MM.1S (cell line): Measurements from ENCODE around the gene DDX60.
A peak's percentile ranks its signal among the peaks of the same experiment; 100 is the strongest.

Experiments used
- DNase-seq: peaks from one replicate; pipeline ENCODE4 v3.0.0-alpha.2; 2015
- H2AFZ ChIP-seq: fragments of 300-600 bp; sonication (generic); 2 replicates; pipeline ENCODE4 v1.6.0; 2016; ENCODE audit warnings: antibody characterized with exemption, low read length
- H3F3A ChIP-seq: fragments of 300-600 bp; sonication (generic); 2 replicates; pipeline ENCODE4 v1.6.1; 2016; ENCODE audit warnings: mild to moderate bottlenecking, antibody characterized with exemption, low read length, moderate library complexity, mixed read lengths; ENCODE audit not compliant: insufficient read depth
- H3K27ac ChIP-seq: fragments of 300-600 bp; sonication (generic); 2 replicates; pipeline ENCODE4 v1.5.1; 2016; ENCODE audit warnings: mild to moderate bottlenecking, low read length
- H3K27me3 ChIP-seq: fragments of 300-600 bp; sonication (generic); replicated peaks from 2 replicates; pipeline ENCODE4 v1.6.0; 2016; ENCODE audit warnings: low read length; ENCODE audit not compliant: insufficient read depth
- H3K36me3 ChIP-seq: fragments of 300-600 bp; sonication (generic); replicated peaks from 2 replicates; pipeline ENCODE4 v1.6.1; 2016; ENCODE audit warnings: mild to moderate bottlenecking, low read length, mixed read lengths; ENCODE audit not compliant: insufficient read depth
- H3K4me1 ChIP-seq: fragments of 300-600 bp; sonication (generic); 2 replicates; pipeline ENCODE4 v1.6.1; 2016; ENCODE audit warnings: low read length, mixed read lengths
- H3K4me2 ChIP-seq: fragments of 300-600 bp; sonication (generic); 2 replicates; pipeline ENCODE4 v1.6.0; 2016; ENCODE audit warnings: low read depth, low read length
- H3K4me3 ChIP-seq: fragments of 300-600 bp; sonication (generic); 2 replicates; pipeline ENCODE4 v1.5.1; 2016; ENCODE audit warnings: low read length, mixed read lengths
- H3K79me2 ChIP-seq: fragments of 300-600 bp; sonication (generic); 2 replicates; pipeline ENCODE4 v1.6.1; 2016; ENCODE audit warnings: mixed run types, low read length, mixed read lengths
- H3K9ac ChIP-seq: fragments of 300-600 bp; sonication (generic); 2 replicates; pipeline ENCODE4 v1.6.1; 2016; ENCODE audit warnings: low read length, mixed read lengths
- H3K9me2 ChIP-seq: fragments of 300-600 bp; sonication (generic); replicated peaks from 2 replicates; pipeline ENCODE4 v1.6.1; 2016; ENCODE audit warnings: mild to moderate bottlenecking, low read length, mixed read lengths; ENCODE audit not compliant: insufficient read depth
- H3K9me3 ChIP-seq: fragments of 300-600 bp; sonication (generic); replicated peaks from 2 replicates; pipeline ENCODE4 v1.6.1; 2016; ENCODE audit warnings: mild to moderate bottlenecking, low read length, mixed read lengths; ENCODE audit not compliant: insufficient read depth
- H4K20me1 ChIP-seq: fragments of 300-600 bp; sonication (generic); 2 replicates; pipeline ENCODE4 v1.6.1; 2016; ENCODE audit warnings: mild to moderate bottlenecking, low read length, moderate library complexity, mixed read lengths; ENCODE audit not compliant: insufficient read depth
- CTCF ChIP-seq: fragments of 300-600 bp; sonication (generic); IDR thresholded peaks from 2 replicates; pipeline ENCODE4 v1.5.1; 2016; ENCODE audit warnings: antibody characterized with exemption, low read length, mixed read lengths
- EZH2 ChIP-seq: fragments of 300-600 bp; sonication (generic); optimal IDR thresholded peaks from 2 replicates; pipeline ENCODE3; 2017; ENCODE audit warnings: low read depth, mild to moderate bottlenecking, antibody characterized with exemption, low read length, mixed read lengths
- EZH2phosphoT487 ChIP-seq: fragments of 300-600 bp; sonication (generic); IDR thresholded peaks from 2 replicates; pipeline ENCODE4 v1.6.1; 2018; ENCODE audit warnings: antibody characterized with exemption, low read length

The DDX60 gene

GRCh38 chr4:168319486-168320019 is 1.0 kb upstream of the DDX60 start:
- H3K36me3 ChIP-seq: no peaks in the 10 kb centered on the region
- DNase-seq: no peak
- H3F3A ChIP-seq: peaks cover 17% of the 10 kb centered on the region
- H2AFZ ChIP-seq: no peak overlapping the region
- H3K4me3 ChIP-seq: no peak overlapping the region
- H3K27me3 ChIP-seq: peaks cover 28% of the 10 kb centered on the region
- peaks cover 11% of the 10 kb centered on the region for H3K4me1 ChIP-seq
- no peak overlapping the region for H3K9ac ChIP-seq
- H3K27ac ChIP-seq: no peak overlapping the region
- TF ChIP-seq CTCF (no peak), EZH2phosphoT487 (no peak), EZH2 (no peak)
- H3K4me2 ChIP-seq: peak overlapping the region; percentile 89
- no peaks in the 10 kb centered on the region for H3K9me2 ChIP-seq
- no peaks in the 10 kb centered on the region for H3K9me3 ChIP-seq
- no peaks in the 10 kb centered on the region for H3K79me2 ChIP-seq
- no peaks in the 10 kb centered on the region; the same call in 1 of the 2 replicates for H4K20me1 ChIP-seq

- peak overlapping the region; percentile 72 for H3K4me3 ChIP-seq
- H3K79me2 ChIP-seq: no peaks in the 10 kb centered on the region
- H4K20me1 ChIP-seq: no peaks in the 10 kb centered on the region; the same call in 1 of the 2 replicates
- H3K9ac ChIP-seq: no peak overlapping the region
- H3K4me2 ChIP-seq: peak overlapping the region; percentile 89
- H3F3A ChIP-seq: peaks cover 17% of the 10 kb centered on the region
- no peaks in the 10 kb centered on the region for H3K9me2 ChIP-seq
- H3K27me3 ChIP-seq: peaks cover 27% of the 10 kb centered on the region
- H3K4me1 ChIP-seq: peaks cover 11% of the 10 kb centered on the region
- H2AFZ ChIP-seq: no peak overlapping the region
- no peak for TF ChIP-seq CTCF
- TF ChIP-seq EZH2phosphoT487: no peak
- no peak for TF ChIP-seq EZH2
- no peak overlapping the region for H3K27ac ChIP-seq
- no peak for DNase-seq
- H3K9me3 ChIP-seq: no peaks in the 10 kb centered on the region
- H3K36me3 ChIP-seq: no peaks in the 10 kb centered on the region
These were observed 931 bp downstream of the DDX60 start for GRCh38 chr4:168317621-168318020.

- no peak for DNase-seq
- H3K27me3 ChIP-seq: no peaks in the 10 kb centered on the region
- H3K9ac ChIP-seq: no peak overlapping the region
- no peaks in the 10 kb centered on the region for H3K4me1 ChIP-seq
- H3K27ac ChIP-seq: no peak overlapping the region
- TF ChIP-seq EZH2phosphoT487 (no peak), CTCF (no peak), EZH2 (no peak)
- no peak overlapping the region for H2AFZ ChIP-seq
- no peaks in the 10 kb centered on the region for H3F3A ChIP-seq
- H3K36me3 ChIP-seq: no peaks in the 10 kb centered on the region
- H4K20me1 ChIP-seq: no peaks in the 10 kb centered on the region
- H3K9me3 ChIP-seq: no peaks in the 10 kb centered on the region
- H3K9me2 ChIP-seq: no peaks in the 10 kb centered on the region
- H3K79me2 ChIP-seq: no peaks in the 10 kb centered on the region
- no peak overlapping the region for H3K4me2 ChIP-seq
- no peak overlapping the region for H3K4me3 ChIP-seq
These were observed 8.8 kb downstream of the DDX60 start for GRCh38 chr4:168309781-168310180.
